HG02981 (cell line): Measurements from ENCODE around the gene DNAAF3.
"Not testable (repeated sequence)": the region's sequence is repeated elsewhere in the genome, so short reads cannot be mapped to it uniquely, and the experiment has no call there.

Source experiments
- ATAC-seq: cut with Tn5 transposase; IDR thresholded peaks from one replicate; pipeline ENCODE4 v1.9.1; 2021; ENCODE audit warnings: mild to moderate bottlenecking, moderate library complexity; ENCODE audit not compliant: unreplicated experiment

Gene DNAAF3

GRCh38 chr19:55155784-55156183 is 10.6 kb downstream of the DNAAF3 start:
- not testable (repeated sequence) for ATAC-seq

- ATAC-seq = no peak
Measured at GRCh38 chr19:55153652-55154264, 12.7 kb downstream of the DNAAF3 start.

GRCh38 chr19:55152017-55152416 is 14.4 kb downstream of the DNAAF3 start:
- ATAC-seq = no peak

GRCh38 chr19:55149078-55150003 is 17.1 kb downstream of the DNAAF3 start, which contains the start of gene TNNT1:
TNNT1 (minus strand) TSS chr19:55149206; CDS start chr19:55147157, 2,049 bp downstream.
- ATAC-seq = no peak

GRCh38 chr19:55147545-55148251 is 18.7 kb downstream of the DNAAF3 start:
- no peak for ATAC-seq

- no peak for ATAC-seq
Measured at GRCh38 chr19:55146705-55147273, 19.6 kb downstream of the DNAAF3 start.

- no peak for ATAC-seq
Measured at GRCh38 chr19:55146078-55146704, 20.2 kb downstream of the DNAAF3 start.

- ATAC-seq = no peak
Measured at GRCh38 chr19:55145232-55145631, 21.2 kb downstream of the DNAAF3 start.

- no peak for ATAC-seq
Measured at GRCh38 chr19:55141696-55142095, 24.7 kb downstream of the DNAAF3 start.

GRCh38 chr19:55137915-55138314 is 28.5 kb downstream of the DNAAF3 start:
- no peak for ATAC-seq

- ATAC-seq = no peak
Measured at GRCh38 chr19:55136399-55137102, 29.9 kb downstream of the DNAAF3 start.

GRCh38 chr19:55134736-55135135 is 31.7 kb downstream of the DNAAF3 start:
- ATAC-seq = no peak

- ATAC-seq = no peak
Measured at GRCh38 chr19:55133639-55134444, 32.6 kb downstream of the DNAAF3 start.

GRCh38 chr19:55132453-55133129 is 33.8 kb downstream of the DNAAF3 start:
- ATAC-seq = no peak

GRCh38 chr19:55131421-55131820 is 35.0 kb downstream of the DNAAF3 start:
- no peak for ATAC-seq

- ATAC-seq = no peak
Measured at GRCh38 chr19:55119053-55119452, 47.4 kb downstream of the DNAAF3 start.

GRCh38 chr19:55118401-55118991 is 47.9 kb downstream of the DNAAF3 start:
- ATAC-seq = no peak

- peak; percentile 84 for ATAC-seq
Measured at GRCh38 chr19:55117663-55118391, 48.6 kb downstream of the DNAAF3 start.
